22Rv1 (cell line): ENCODE measurements around the gene CYSRT1.
A peak's percentile ranks its signal among the peaks of the same experiment; 100 is the strongest.

Experiments used
- H3K27ac ChIP-seq: fragments of 450-650 bp; 2 replicates; pipeline ENCODE4 v1.5.1; 2017
- ZFX ChIP-seq: fragments of 450-650 bp; IDR thresholded peaks from 2 replicates; pipeline ENCODE4 v1.6.1; 2017; ENCODE audit warnings: antibody characterized with exemption, borderline replicate concordance
- TF ChIP-seq, protein P1 (sequence below): fragments of 450-650 bp; IDR thresholded peaks from 2 replicates; pipeline ENCODE4 v1.5.1; 2017; ENCODE audit warnings: mild to moderate bottlenecking

The CYSRT1 gene

DNA sequence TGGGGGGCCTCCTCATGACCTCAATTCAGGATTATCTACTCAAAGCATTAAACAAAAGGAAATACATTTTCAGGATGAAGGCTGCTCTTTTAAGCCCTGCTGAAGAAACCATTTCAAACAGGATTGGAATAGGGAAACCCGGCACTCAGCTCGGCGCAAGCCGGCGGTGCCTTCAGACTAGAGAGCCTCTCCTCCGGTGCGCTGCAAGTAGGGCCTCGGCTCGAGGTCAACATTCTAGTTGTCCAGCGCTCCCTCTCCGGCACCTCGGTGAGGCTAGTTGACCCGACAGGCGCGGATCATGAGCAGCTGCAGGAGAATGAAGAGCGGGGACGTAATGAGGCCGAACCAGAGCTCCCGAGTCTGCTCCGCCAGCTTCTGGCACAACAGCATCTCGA is 20.2 kb upstream of the CYSRT1 start:
- peak overlapping the region; percentile 72 for H3K27ac ChIP-seq

DNA sequence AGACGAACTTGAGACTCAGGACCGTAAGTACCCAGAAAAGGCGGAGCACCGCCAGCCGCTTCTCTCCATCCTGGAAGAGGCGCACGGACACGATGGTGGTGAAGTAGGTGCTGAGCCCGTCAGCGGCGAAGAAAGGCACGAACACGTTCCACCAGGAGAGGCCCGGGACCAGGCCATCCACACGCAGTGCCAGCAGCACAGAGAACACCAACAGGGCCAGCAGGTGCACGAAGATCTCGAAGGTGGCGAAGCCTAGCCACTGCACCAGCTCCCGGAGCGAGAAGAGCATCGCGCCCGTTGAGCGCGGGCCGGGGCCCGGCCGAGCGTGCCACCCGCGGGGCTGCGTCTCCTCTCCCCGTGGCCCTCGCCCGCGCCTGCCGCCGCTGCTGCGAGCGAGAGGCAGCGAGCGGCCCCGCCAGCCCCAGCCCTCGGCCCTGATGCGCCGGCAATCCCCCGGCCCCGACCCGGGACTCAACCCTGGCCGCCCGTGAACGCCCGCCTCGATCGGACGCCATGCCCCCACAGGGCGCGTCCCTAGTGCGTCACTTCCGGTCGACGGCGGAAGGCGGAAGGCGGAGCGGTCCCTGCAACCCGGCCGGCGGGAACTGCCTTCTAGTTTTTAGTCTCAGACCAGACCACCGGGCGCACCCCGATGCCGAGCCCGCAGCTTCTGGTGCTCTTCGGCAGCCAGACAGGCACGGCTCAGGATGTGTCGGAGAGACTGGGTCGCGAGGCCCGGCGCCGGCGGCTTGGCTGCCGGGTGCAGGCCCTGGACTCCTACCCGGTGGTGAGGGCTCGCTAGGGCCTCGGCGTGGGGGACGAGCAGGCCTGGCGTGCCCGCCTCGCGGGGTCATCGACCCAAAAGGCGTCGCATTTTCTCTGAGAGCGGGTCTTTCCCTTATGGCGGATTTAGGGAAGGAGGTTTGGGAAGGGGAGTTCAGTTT is 19.6 kb upstream of the CYSRT1 start, which contains the start of the genes NDOR1 and TMEM203:
Gene NDOR1 (plus strand): TSS at position 575 of the 944 bp plus-strand sequence. CDS start 78 bp downstream, at position 653.
Gene TMEM203 (minus strand): TSS at position 523 of the 944 bp plus-strand sequence. CDS start 234 bp downstream, at position 289.
- H3K27ac ChIP-seq, result peak within 1 kb of the TSS; percentile 72
- TF ChIP-seq ZFX, result no peak
- TF ChIP-seq, protein P1, sequence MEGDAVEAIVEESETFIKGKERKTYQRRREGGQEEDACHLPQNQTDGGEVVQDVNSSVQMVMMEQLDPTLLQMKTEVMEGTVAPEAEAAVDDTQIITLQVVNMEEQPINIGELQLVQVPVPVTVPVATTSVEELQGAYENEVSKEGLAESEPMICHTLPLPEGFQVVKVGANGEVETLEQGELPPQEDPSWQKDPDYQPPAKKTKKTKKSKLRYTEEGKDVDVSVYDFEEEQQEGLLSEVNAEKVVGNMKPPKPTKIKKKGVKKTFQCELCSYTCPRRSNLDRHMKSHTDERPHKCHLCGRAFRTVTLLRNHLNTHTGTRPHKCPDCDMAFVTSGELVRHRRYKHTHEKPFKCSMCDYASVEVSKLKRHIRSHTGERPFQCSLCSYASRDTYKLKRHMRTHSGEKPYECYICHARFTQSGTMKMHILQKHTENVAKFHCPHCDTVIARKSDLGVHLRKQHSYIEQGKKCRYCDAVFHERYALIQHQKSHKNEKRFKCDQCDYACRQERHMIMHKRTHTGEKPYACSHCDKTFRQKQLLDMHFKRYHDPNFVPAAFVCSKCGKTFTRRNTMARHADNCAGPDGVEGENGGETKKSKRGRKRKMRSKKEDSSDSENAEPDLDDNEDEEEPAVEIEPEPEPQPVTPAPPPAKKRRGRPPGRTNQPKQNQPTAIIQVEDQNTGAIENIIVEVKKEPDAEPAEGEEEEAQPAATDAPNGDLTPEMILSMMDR, result no peak

More for the DNA sequence above, 20.2 kb upstream of the CYSRT1 start:
- no peak for TF ChIP-seq ZFX
- TF ChIP-seq, protein P1, result no peak

DNA sequence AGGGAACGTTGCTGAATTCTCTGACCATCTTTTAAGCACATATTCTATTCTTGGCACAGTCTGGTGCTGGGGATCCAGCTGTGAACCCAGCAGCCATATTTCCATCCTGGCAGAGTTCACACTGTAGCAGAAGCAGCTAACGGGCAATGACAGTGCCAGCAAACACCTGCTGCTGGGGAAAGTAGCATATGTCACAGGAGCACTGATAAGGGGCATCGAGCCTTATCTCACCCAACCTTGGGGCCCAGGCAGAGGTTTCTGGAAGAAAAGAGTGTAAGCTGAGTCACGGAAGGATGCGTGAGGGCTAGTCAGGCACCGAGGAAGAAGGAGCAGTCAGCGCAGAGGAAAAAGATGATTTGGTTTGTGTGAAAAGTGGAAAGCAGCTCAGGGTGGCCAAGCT is 18.4 kb upstream of the CYSRT1 start:
- peak overlapping the region; percentile 72; the same call in 1 of the 2 replicates for H3K27ac ChIP-seq
- TF ChIP-seq ZFX, result no peak
- TF ChIP-seq, protein P1, result no peak

DNA sequence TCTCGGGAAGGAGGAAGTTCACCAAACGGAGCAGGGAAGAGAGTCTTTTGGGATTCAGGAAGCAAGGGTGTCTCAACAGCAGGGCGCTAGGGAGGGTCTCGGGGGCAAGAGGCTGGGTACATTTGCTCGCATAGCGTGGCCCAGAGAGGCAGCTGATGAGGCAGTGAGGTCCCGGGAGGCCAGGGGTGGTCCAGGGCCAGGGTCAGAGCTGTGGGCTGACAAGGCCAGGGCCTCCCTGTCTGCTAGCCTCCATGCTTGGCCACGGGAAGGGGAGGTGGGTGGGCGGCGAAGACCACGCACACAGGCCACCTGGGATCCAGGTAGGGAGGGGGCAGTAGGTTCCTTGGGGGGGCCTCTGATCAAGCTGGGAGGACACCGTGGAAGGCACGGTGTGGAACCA is 13.4 kb upstream of the CYSRT1 start:
- TF ChIP-seq, protein P1, result no peak
- TF ChIP-seq ZFX, result no peak
- no peak overlapping the region for H3K27ac ChIP-seq

DNA sequence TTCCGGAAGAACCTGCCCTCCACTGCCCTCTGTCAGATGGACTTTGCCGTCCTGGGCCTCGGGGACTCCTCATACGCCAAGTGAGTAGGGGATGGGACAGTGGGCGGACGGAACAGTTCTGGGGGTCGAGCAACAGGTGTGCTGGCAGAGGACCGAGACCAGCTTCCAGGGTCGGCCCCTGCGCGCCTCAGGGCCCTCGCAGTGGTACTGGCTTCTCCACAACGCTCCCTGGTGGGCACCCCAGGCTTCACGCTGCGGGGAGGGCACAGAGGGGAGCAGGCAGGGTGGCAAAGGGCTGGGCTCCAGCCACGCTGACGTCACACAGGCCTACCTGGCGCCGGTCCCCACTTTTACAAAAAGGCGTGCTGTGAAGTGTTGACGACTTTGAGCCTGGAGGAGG is 12.5 kb upstream of the CYSRT1 start:
- TF ChIP-seq, protein P1, result no peak
- no peak for TF ChIP-seq ZFX
- no peak overlapping the region for H3K27ac ChIP-seq

GRCh38 chr9:137213160-137214060 is 11.6 kb upstream of the CYSRT1 start:
- TF ChIP-seq, protein P1, result peak; percentile 38
- TF ChIP-seq ZFX, result no peak
- no peak overlapping the region for H3K27ac ChIP-seq
